Measurements from ENCODE around the gene MED10. TPM values are rescaled to one million over a fixed set of nuclear protein-coding genes. Genes with fewer than 3 reads are reported as not detected.

The MED10 gene
- polyA plus RNA-seq, 4 donors, result 39.4 to 46.2 (median 42.1) TPM

DNA sequence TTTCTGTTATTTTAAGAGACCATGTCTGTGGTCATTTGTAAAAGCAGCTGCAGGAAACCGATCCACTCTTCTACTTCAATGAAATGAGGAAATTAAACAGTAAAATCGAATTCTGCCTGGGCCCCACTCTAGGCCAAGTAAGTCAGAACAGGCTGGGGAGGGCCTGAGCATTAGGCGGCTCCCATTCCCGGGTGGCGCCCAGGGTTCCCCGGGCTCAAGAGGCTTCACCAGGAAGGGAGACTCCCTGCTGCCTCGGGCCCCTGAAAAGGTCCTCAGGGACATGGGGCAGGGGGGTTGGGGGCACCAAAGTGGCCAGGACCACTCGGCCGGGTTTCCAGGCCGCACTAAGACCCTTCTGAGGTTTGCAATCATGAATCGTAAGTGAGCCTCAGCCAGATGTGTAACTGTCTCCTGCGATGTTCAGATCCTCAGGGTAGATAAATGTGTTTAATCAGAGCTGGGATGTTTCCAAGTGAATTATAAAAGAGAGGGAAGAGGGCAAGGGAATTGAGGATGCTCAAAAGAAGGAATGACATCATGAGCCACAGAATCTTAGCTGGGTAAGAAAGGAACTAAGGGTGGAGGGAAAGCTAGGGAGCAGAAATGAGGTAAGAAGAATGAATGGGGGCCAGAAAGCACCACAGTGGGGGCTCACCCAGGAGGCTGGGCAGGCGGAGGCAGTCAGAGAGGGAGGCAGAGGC lies 24.6 kb downstream of the MED10 start:
- DNase-seq (ENCODE audit: low read depth in 4 of 4, low spot score in 3 of 4), result no peak

DNA sequence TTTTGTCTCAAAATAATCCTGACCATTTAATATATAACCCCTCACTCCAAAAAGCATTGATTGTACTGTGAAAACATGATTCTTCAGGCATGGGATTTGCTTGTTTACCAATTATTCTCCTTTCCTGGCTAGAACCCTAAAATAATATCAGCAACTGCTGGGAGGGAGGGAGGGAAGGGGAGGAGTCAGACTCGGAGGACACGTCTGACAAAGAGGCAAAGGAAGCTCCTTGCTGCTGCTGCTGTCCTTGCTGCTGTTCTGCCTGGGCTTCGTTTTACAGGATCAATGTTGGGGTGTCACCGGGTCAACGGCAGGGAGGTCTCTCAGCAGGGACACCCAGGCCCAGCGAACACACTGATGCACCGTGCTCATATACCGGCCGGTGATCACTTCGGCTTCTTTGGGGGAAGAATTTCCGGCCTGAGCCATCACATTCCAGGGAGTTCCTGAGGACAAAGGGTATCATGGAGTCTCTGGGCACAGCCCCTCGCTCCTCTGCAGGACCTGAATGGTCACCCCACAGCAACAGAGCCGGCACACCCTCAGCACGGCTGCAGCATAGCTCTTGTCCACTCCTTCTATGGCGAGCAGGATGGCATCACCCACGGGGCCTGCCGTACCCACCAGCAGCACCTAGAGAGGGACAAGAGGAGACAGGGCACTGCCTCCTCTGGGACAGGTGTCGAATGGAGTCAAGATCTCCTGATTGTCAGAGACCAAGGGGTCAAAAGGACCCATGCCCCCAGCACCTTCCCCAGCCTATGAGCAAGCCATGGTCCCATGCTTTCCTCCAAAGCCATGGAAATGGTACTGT lies 27.9 kb downstream of the MED10 start:
- no peak for DNase-seq (ENCODE audit: low read depth in 4 of 4, low spot score in 3 of 4)

DNA sequence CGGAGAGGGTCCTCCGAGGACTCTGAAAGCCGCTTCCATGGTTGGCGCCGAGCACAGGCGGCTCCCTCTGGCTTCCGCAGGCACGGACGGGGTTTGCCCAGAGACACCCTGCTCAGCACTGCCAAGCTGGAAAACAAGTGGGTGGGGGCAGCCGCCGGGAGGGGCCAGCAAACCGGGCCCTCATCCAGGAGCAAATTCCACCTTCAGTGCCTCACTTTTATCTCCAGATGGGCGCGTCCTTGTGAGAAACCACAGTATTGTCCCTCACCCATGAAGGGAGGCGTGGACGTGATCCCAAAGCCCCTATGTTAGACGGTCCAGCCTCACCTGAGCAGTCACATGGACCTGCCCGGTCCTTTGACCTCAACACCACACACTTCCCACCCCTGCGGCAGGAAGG lies 29.0 kb downstream of the MED10 start:
- no peak for DNase-seq (ENCODE audit: low read depth in 4 of 4, low spot score in 3 of 4)

DNA sequence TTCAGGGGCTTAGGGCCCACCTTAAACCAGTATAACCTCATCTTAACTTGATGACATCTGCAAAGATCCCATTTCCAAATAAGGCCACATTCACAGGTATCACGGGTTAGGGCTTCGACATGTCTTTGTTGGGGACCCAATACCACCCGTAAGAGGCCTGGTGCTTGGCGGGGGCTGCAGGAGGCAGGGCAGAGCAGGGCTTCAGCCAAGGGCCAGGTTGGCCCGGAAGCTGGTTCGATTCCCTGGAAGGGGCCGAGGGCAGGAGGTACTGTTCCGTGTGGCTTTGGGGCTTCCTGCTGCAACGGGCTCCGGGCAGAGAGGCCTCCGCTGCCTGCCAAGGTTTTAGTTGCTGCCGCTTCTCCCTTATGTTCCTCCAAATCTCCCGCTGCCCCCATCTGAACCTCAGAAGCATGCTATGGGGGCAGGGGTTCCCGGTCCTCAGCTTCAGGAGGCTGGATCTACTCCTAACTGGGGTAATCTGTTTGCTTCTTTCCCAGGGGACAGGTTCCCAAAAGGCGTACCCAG lies 29.8 kb downstream of the MED10 start:
- no peak for DNase-seq (ENCODE audit: low read depth in 4 of 4, low spot score in 3 of 4)

DNA sequence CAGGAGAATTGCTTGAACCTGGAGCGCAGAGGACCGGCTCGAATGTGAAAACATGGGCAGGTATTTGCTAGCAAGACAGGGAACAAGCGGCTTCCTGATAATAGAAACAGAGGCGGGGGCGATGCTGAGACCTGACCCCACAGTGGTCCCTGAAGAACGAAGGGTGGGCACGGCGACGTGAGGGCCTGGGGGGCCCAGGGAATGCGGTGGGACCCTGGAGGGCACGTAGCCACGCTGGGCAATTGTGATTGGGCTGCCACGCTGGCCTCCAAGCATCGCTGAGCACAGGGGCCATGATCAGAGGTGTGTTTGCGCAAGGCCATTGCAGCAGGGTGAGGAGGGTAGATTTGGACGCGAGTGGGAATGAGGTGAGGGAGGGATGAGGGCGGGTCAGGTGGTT lies 30.7 kb downstream of the MED10 start:
- DNase-seq (ENCODE audit: low read depth in 4 of 4, low spot score in 3 of 4), result no peak

DNA sequence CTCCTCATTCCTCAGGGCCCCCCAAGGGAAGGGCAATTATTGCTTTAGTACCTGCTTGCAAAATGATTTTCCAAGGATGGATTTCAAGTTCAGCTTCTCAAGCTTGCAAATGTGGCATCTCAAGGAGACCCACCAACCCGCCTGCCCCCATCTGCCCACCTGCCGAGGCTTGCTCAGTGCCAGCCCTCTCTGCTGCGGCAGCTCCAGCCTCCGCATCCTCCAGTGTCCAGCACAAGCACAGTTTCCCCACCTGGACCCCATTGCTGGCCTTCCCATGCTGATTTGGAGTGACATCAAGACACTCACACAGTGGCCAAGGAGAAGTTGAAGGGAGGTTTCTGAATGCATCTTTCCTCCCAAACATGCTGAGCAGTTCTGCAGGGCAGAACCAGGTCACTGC lies 31.2 kb downstream of the MED10 start:
- DNase-seq (ENCODE audit: low read depth in 4 of 4, low spot score in 3 of 4), result no peak

DNA sequence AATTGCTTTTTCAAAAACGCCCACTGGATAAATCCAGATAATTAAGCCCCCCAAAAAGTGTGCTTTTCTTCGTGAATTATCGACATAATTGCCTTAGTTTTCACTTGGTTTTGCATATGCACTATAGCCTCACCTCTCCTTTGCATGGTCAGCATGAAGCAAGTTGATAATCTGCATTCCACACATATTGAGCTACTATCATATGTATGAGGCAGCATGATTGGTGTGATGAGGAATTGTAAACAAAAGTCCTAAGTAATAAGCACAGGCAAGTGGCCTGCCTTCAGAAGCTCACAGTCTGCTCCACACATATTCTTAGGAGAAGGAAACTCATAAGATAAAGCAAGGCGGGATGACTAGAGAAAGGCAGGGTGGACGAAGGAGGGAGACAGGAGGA lies 33.8 kb downstream of the MED10 start:
- no peak for DNase-seq (ENCODE audit: low read depth in 4 of 4, low spot score in 3 of 4)

DNA sequence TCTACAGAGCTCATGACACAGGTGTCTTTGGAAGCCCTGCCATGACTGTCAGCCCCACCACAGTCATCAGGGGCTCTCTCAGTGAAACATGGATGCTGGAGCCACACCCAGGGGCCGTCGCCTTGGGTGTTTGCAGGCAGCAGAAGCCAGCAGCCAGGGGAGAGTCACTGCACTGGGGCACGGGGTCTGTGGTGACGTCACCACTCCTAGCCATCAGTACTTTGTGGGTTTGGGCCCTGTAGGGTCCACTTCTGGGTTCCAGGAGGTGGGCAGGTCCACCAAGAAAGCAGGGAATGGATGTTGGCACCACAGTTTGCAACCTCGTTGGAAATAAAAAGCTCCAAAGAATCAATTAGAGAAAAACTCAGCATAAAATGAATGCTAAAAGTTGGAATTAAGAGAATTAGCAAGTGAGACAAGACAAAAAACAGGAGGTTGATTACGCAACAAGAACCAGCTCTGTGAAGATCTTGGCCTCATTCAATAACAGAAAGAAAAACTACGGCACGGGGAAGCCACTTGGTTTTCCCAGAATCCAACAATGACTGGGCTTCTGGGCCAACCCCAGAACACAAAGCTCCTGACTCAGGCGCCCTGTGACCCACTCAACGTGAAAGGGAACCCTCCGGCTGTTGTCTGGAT lies 34.3 kb downstream of the MED10 start:
- DNase-seq (ENCODE audit: low read depth in 4 of 4, low spot score in 3 of 4), result no peak

DNA sequence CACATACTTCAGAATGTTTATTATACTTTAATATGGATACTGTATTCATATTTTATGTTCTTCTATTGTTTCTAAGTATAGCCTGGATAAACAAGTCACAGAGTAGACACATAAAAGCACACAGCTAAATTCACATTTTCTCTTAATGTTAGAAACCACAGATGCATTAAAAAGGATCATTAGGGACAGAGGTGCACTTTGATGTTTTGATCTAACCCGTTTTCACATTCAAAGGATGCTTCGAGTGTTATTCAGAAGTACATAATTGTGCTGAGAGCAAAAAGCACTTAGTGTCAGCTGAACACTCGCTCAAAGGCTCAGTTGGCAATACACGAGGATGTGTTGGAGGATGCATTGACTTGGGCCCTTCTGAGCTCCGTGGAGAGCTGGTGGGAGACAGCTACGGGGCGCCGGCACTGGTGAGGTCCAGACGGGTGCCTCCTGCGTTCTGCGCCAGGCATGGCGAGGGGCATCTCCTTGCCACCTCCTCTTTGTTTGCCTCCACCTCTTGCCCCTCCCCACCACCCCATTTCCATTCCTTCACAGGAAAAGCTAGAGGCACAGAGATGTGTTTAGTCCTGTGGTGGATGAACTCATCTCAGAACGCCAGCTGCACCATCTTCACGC lies 35.5 kb downstream of the MED10 start:
- no peak for DNase-seq (ENCODE audit: low read depth in 4 of 4, low spot score in 3 of 4)

DNA sequence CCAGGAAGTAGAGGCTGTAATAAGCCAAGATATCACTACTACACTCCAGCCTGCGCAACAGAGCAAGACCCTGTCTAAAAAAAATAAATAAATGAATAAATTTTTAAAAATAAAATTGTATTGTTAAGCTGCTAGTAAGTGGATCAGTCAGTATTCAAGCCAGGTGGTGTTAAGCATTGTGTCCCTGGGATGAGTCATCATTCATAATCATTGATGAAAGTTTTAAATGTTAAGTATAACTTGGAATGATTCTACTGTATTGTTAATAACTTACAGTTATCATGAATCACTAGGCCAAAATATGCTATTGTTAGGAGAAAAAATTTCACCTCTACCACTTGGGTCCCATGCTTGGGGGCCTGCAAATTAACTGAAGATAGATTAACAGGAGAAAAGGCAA lies 38.2 kb downstream of the MED10 start:
- no peak for DNase-seq (ENCODE audit: low read depth in 4 of 4, low spot score in 3 of 4)

DNA sequence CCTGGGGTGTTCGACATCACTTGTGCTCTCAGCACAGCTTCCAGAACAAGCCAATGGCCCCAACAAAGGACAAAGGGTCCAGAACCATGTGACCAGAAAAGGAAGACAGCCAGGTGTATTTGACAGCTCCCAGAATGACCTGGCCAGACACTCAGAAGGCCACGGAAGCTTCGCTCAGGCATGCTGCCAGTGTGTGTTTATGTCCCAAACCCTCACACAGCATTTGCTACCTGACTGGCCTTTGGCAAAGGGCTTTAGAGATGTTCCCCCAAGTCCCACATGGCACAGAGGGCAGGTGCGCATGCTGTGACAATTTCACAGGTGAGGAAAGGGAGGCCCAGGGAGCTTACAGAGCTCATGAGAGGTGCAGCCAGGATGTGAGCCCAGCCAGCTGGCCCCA lies 39.5 kb downstream of the MED10 start:
- no peak for DNase-seq (ENCODE audit: low read depth in 4 of 4, low spot score in 3 of 4)

DNA sequence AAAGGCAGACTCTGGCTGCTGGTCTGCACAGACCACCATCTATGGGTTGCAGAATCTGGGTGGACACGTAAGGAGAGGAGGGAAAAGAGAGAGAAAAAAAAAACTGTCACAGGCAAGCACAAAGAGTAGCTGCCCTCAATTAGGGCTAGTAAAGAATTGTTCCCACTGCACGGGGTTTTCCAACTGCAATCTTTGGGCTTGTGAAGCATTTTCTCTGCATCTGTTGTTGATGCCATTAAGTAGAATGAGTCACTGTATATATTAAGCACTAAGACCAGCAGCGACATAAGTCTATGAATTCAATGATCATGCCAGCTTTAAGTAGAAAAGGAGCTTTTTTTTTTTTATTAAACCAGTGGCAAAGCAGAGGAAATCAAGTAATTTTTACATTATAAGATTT lies 40.2 kb downstream of the MED10 start:
- DNase-seq (ENCODE audit: low read depth in 4 of 4, low spot score in 3 of 4), result no peak

DNA sequence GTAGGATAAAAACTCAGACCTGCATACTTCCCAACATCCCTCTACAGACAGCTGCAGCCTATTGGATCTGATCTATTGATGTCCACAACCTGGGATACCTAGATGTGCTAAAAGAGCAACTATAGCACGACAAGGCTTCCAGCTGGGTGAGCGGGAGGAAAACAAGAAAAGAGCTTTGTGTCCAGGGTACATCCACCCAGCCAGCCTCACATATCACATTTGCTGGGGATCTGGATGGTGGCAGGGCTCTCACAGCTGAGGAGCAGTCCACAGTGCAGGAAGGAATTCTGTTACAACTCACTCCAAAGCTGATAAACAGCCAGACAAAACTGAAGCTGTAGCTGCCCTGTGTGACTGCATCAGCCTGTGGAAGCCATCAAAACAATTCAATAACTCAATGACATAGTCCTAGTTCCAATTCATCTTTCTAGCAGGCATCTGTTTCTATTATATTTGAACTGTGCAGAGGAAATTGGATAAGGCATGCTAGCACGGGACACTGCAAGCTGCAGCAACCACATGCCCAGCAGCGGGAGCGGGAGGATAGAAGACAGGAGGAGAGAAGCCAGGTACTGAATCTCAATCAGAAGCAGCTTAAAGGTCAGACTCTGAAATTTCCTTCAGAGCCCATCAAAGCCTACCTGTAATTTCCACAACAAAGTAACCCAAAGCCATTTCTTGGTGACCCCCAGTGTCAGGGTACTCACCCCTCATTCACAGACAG lies 45.0 kb downstream of the MED10 start:
- DNase-seq (ENCODE audit: low read depth in 4 of 4, low spot score in 3 of 4), result no peak

DNA sequence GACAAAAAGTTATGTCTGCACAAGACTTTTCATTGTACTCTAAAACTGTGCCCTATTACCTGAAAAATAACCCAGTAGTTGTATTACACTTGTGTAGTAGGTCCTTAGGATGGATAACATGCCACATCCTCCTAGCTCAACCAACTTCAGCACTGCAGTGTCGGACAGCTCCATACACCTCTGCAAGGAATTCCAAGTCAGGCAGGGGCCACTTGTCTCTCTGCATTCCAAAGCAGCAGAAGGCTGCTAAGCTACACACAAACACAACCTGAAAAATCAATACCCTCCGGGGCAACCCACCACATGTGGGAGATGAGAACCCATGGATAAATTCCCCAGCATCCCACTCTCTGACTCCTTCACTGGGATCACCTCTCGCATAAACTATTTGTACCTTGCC lies 50.2 kb downstream of the MED10 start:
- peak; percentile 8 to 53 (median 30) for DNase-seq (ENCODE audit: low read depth in 4 of 4, low spot score in 3 of 4)

DNA sequence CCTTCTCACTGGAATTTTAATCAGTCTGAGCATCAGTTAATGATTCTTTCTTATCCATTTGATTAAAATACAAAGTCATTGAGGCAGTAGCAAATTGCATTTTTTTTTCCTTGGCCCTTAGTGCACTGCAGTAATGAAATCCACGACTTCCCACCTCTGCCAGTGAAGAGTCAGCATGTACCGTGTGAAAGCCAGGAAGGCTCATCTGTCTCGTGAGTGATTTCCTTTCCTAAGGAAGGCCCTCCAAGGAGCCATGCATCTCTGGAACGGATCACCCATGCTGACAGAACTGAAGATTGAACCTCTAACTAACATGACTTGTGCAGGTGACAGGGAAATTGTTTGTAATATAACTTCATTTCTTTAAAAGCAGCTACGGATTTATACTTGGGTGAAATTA lies 51.6 kb downstream of the MED10 start:
- DNase-seq (ENCODE audit: low read depth in 4 of 4, low spot score in 3 of 4), result no peak

DNA sequence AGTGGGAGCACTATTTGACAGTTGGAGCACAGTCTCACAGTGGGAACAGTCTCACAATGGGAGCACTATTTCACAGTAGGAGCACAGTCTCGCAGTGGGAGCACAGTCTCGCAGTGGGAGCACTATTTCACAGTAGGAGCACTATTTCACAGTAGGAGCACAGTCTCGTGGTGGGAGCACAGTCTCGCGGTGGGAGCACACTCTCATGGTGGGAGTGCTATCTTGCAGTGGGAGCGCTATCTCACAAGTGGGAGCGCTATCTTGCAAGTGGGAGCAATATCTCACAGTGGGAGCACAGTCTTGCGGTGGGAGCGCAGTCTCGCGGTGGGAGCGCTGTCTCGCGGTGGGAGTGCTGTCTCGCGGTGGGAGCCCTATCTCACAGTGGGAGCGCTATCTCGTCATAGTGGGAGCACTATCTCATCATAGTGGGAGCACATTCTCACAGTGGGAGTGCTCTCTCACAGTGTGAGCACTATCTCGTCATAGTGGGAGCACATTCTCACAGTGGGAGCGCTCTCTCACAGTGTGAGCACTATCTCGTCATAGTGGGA lies 56.1 kb downstream of the MED10 start:
- DNase-seq (ENCODE audit: low read depth in 4 of 4, low spot score in 3 of 4), result no peak

Data from left renal pelvis (tissue), 4 donors.